ENCODE measurements around the gene RBPJ.

RBPJ gene

DNA sequence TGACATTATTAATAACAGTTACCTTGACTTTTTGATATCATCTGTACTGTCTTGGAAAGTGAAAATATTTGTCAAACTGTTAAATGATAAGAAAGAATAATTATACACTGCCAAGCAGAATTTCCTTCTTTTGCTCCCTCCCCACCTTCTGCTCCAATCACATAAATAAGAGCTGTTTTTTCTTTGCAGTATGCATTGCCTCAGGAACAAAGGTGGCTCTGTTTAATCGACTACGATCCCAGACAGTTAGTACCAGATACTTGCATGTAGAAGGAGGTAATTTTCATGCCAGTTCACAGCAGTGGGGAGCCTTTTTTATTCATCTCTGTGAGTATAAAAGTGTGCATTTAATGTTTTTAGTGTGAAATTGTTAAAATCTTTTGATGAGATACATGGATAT is 103.3 kb downstream of the RBPJ start:
- FAIRE-seq, result no peak

GRCh38 chr4:26424838-26425237 is 104.0 kb downstream of the RBPJ start:
- FAIRE-seq, result peak; percentile 77

DNA sequence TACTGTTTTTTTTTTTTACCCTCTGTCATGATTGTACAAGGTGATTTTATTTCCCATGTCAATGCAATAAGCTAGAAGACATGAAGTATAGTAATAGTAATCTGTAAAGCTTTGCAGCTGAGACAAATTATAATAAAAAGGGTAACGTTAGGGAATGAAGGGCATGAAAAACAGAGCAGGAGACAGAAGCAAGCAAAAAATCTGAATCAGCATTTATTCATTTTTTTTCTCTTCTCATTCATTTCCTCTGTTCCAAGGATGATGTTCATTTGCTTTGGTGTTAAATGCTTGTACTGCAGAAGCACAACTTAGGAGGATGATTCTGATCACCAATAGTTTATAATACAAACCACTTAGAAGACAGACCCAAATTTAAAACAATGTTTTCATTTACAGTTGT is 105.1 kb downstream of the RBPJ start:
- FAIRE-seq, result no peak

DNA sequence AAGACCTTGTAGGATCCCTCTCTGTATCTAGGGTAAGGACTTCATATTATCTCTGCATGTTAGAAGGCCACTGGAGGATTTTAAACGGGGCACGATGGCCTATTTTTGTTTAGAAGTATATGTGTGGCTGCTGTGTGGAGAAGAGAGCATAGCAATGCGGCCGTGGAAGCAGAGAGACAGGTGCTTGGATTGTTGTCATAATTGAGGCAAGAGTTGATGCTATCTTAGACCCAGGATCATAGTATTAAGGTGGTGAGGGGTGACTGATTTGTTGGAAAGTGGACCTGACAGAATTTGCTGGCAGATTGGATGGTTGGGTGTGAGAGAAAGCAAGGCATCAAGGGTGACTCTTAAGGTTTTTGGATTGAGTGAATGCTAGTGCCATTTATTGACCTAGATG is 106.1 kb downstream of the RBPJ start:
- no peak for FAIRE-seq

GRCh38 chr4:26429910-26430309 is 109.1 kb downstream of the RBPJ start:
- no peak for FAIRE-seq

DNA sequence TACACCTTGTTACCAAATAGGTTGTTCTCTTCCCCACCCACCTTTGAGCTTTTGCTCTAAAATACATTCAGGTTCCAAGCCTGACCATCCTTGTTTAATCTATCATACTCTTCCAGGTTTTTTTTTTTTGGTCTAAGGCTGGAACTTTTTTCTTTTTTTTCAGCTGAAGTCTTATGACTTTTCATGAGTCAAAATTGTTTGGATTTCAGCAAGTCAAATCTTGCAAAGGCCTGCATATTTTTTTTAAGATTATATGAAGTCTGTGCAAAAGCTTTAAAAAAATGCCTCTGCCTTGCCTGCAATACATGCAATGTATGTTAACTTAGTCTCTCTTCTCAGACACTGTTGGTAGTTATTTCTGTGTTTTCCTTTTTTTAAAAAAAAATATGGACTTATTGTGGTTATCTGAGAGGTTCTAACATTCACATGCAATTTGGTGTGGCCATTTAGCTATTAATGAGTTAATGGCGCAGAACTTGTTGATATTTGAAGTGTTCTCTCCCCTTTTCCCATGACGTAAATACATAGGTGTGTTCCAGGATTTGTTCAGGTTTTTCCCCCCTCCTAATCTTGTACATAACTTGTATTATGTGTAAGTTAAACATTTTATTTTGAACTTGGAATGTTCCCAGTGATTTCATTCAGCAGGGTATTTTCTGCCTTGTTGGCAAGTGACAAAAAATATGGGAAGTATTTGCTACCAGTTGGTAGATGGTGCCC is 110.8 kb downstream of the RBPJ start:
- no peak for FAIRE-seq

DNA sequence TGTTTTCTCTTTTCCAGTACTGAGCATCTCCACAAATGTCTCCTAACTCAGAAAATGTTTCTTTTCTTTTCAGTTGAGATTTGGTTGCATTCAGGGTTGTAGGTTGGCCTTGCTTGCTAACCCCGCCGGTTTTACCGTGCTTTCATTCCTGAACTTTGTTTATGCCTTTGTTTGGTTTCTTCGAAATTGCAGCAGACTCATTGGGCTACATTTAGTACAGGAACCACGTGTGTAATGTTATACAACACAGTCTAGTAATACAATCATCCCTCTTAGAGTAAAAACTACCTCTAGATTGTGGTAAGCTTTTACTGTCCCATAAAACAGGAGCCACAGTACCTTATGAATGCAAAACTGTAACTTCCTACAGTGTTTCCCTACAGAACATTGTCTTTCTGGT is 111.6 kb downstream of the RBPJ start:
- FAIRE-seq, result no peak

GRCh38 chr4:26433556-26433955 is 112.7 kb downstream of the RBPJ start:
- FAIRE-seq, result no peak

DNA sequence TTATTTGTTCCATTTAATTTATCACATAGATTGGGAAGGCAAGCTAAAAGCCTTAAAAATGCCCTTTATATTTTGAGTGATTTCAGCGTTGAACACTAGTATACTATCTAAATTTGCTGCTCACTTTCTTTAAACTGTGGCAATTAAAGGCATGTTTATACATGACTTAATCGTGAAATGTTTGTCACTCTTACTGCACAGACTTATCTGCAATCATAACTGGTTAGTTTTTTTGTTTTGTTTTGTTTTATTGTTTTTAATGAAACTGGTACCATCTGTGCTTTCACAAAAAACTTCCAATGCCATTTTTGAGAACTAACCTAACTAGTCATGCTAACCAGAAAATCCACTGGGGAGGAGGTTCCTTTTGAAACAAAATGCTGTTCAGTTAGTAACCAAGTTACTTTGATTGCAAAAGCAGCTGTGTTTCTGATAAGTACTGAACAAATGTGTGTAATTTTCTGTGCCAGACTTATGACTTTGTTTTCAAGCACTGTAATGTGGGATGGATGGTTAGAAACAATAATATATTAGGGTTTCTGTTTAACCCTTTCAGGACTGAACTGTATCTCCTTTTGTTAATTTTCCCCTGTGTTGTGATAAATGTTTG is 113.3 kb downstream of the RBPJ start:
- no peak for FAIRE-seq

DNA sequence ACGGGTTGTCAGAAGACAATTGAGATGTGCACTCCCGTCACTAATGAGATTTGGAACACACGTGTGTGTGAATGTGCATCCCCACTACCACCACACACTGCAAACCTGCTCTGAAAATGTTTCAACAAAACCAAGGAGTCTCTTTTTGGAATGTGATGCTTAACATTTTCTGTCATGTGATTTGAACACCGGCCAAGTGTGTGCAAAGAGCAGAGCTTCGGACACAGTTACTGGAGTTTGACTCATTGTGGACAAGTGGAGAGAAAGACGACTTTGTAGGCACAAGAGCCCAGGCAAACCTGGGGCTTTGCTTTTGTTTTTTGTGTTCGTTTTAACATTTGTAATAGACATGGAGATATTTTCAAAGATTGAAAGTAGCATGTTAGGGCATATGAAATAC is 120.3 kb downstream of the RBPJ start:
- FAIRE-seq, result no peak

GRCh38 chr4:26441771-26442170 is 121.0 kb downstream of the RBPJ start:
- FAIRE-seq, result no peak

DNA sequence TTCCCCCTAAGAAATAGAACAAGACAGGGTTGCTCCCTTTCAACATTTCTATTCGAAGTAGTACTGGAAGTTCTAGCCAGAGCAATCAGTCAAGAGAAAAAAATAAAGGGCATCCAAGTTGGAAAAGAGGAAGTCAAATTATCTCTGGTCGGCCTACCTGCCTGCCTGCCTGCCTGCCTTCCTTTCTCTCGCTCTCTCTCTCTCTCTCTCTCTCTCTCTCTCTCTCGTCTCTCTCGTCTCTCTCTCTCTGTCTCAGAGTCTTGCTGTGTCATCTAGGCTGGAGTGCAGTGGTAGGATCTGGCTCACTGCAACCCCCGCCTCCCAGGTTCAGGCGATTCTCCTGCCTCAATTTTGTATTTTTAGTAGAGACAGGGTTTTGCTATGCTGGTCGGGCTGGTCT is 126.6 kb downstream of the RBPJ start:
- no peak for FAIRE-seq

DNA sequence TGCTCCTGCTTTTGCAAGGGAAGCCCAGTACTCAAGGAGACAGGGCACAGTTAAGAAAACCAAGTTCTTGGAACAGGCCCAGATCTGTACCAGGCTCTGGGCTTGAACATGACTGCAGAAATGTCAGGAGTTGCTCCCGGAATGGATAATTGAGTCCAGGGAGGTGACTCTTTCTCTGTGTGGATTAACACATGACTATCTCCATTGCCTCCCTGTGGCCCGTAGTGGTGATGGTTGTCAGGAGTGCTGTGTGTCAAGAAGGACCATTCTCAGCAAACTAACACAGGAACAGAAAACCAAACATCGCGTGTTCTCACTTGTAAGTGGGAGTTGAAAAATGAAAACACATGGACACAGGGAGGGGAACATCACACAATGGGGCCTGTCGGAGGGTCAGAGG is 129.6 kb downstream of the RBPJ start:
- no peak for FAIRE-seq

- FAIRE-seq, result no peak
These were observed 130.8 kb downstream of the RBPJ start for GRCh38 chr4:26451597-26451996.

GRCh38 chr4:26452565-26453531 is 132.0 kb downstream of the RBPJ start:
- no peak for FAIRE-seq

- no peak for FAIRE-seq
These were observed 134.1 kb downstream of the RBPJ start for GRCh38 chr4:26454961-26455360.

DNA sequence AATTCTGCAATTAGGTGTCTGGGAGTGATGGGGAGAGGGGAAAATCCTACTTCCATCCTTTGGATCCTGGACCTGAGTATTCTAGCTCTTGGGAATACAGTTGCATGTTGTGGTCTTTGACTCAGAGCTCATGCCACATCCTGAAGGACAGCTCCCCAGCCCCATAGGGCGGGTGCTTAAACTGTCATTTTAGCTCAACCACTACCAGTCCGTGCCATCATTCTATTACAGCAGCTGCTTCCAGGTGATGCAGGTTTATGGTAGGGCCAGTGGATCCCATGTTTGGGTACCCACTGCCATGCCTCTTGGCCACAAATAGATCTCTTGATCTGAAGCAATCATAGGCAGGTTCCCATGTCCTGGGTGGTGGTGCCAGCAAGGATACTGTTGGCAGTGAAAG is 134.8 kb downstream of the RBPJ start:
- FAIRE-seq, result no peak

DNA sequence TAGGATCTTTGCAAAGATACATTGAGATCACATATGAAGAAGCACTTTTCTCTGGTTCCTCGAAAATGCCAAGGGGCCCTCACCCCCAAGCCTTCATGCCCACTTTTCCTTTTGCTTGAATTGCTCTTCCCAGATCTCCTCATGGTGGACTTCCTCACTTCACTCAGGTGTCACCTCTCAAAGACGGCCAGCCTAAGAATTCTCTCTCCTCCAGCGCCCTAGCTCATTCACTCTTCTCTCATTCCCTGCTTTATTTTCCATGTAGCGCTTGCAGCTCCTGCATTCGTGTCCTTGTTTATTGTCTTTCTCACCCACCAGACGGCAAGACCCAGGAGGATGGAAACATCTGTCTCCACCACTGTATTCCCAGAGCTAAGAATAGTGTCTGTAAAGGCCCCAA is 136.6 kb downstream of the RBPJ start:
- no peak for FAIRE-seq

DNA sequence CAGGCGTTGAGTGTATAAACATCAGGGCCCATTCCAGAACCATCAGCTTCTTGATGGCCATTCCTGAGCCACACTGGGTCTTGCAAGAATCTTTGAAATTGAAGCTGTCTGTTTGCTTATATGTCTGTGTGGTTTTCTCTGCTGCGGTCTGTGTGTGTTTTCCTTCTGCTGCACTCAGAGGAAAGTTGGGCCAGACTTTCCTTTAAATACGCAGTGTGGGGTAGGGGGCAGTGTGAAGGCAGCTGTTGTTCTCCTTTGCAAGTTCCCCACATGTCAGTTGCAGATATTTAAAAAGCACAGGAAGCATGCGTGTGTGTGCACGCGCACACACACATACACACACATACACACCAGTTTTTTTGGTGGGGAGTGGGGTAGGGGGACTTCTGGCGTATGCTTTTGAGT is 137.3 kb downstream of the RBPJ start:
- no peak for FAIRE-seq

- FAIRE-seq, result peak; percentile 96
These were observed 138.4 kb downstream of the RBPJ start for GRCh38 chr4:26459054-26459755.

GRCh38 chr4:26459756-26460530 is 139.1 kb downstream of the RBPJ start:
- no peak for FAIRE-seq

DNA sequence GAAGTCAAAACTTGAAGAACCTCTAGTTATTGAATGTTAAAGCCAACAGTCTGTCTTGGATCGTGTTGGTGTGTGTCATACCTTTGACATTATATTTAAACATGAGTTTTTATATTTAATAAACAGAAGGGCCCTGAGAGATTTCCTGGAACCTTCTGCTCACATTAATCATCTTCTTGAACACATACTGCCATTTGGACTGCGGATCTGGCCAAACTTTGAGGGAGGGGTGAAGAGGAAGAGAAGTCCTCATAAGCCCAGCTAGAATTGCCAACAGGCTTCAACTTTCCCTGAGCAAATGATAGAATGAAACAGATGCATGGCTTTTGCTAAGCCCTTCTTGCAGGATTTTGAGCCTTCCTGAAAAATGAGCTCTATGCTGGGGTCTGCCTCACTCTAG is 142.1 kb downstream of the RBPJ start:
- no peak for FAIRE-seq

Measured in A204.1 (cell line).